Esophagus muscularis mucosa (tissue), 4 donors: Measurements from ENCODE around the gene SCGB3A1. TPM values are rescaled to one million over a fixed set of nuclear protein-coding genes. Genes with fewer than 3 reads are reported as not detected.

ENCODE experiments used
- DNase-seq: peaks from one replicate; pipeline ENCODE4 v3.0.0-alpha.2; 2017; ENCODE audit errors: extremely low spot score
- H3K27ac ChIP-seq, 4 donors: fragments of 200-600 bp; sonication (generic); replicated peaks in 1 of 4; 1 replicate in 3 of 4; 2 replicates in 1 of 4; pipeline ENCODE4 v1.5.1; 2016 to 2019; ENCODE audit warnings: mild to moderate bottlenecking in 1 of 4
- H3K27me3 ChIP-seq, 4 donors: fragments of 200-600 bp; sonication (generic); one replicate each; pipeline versions ENCODE4 v1.5.1 to v1.6.0; 2016 to 2019
- H3K36me3 ChIP-seq, 4 donors: fragments of 200-600 bp; sonication (generic); one replicate each; pipeline ENCODE4 v1.5.1; 2016 to 2019
- H3K4me1 ChIP-seq, 4 donors: fragments of 200-600 bp; sonication (generic); one replicate each; pipeline ENCODE4 v1.5.1; 2016 to 2019
- H3K4me3 ChIP-seq, 4 donors: fragments of 200-600 bp; sonication (generic); 1 replicate in 2 of 4; 2 replicates in 2 of 4; pipeline ENCODE4 v1.5.1; 2016 to 2019; ENCODE audit warnings: mild to moderate bottlenecking in 4 of 4, moderate library complexity in 1 of 4
- H3K9me3 ChIP-seq, 4 donors: fragments of 200-600 bp; sonication (generic); 1 replicate in 3 of 4; 2 replicates in 1 of 4; pipeline ENCODE4 v1.5.1; 2016 to 2019
- CTCF ChIP-seq, 3 experiments: fragments of 200-600 bp in 2 of 3; fragments of 450-650 bp in 1 of 3; sonication (generic) in 2 of 3; IDR thresholded peaks; one replicate each; pipeline ENCODE4 v1.5.1; 2017 to 2019; ENCODE audit warnings: antibody characterized with exemption in 3 of 3, mild to moderate bottlenecking in 2 of 3, moderate library complexity in 1 of 3
- EP300 ChIP-seq: sonication (generic); formaldehyde crosslinking; IDR thresholded peaks from one replicate; pipeline ENCODE4 v1.6.1; 2017; ENCODE audit warnings: antibody characterized with exemption
- POLR2A ChIP-seq: fragments of 450-650 bp; IDR thresholded peaks from one replicate; pipeline ENCODE4 v1.6.1; 2017; ENCODE audit warnings: antibody characterized with exemption, moderate library complexity, mild to moderate bottlenecking, low read depth
- POLR2AphosphoS5 ChIP-seq, 2 donors: sonication (generic); formaldehyde crosslinking; IDR thresholded peaks; one replicate each; pipeline ENCODE4 v1.6.1; 2017; ENCODE audit warnings: antibody characterized with exemption in 2 of 2
- WGBS: methylation state at CpG from one replicate; pipeline ENCODE4 v1.1.5; 2018; 5-methylcytosine and 5-hydroxymethylcytosine counted together
- intact Hi-C: fragments of 100-400 bp; cut with DNase I; formaldehyde crosslinking; loops from one replicate; pipeline ENCODE4 v1.15.1; 2023
- total RNA-seq, 4 donors: library from RNA; depleted of rRNA; stranded (reverse); fragments of >200 nt; gene quantifications; one replicate each; pipeline versions ENCODE4 v1.1.0 to v1.2.1, GENCODE V29; 2016

Gene SCGB3A1
- total RNA-seq, 4 donors from 2014 or later: 1.9 to 2.4 TPM; not detected in 2

- DNase-seq: no peak
- TF ChIP-seq POLR2AphosphoS5 (IDR thresholded peaks at IDR 0.05): no peak
- TF ChIP-seq EP300: no peak
These were observed 11.8 kb upstream of the SCGB3A1 start for GRCh38 chr5:180603076-180603594.

GRCh38 chr5:180602481-180603075 is 11.3 kb upstream of the SCGB3A1 start:
- intact Hi-C loops: no loop called here
- 65% methylated on average over 9 of the region's 15 CpGs for WGBS
- no peak overlapping the region for H3K4me3 ChIP-seq
- H3K27me3 ChIP-seq: peaks cover 0 to 17% (median 0%) of the 10 kb centered on the region in 4 donors
- no peaks in the 10 kb centered on the region for H3K36me3 ChIP-seq
- no peaks in the 10 kb centered on the region for H3K4me1 ChIP-seq
- TF ChIP-seq POLR2AphosphoS5 (IDR thresholded peaks at IDR 0.05) (no peak), CTCF (IDR thresholded peaks at IDR 0.05) (no peak), POLR2A (no peak), EP300 (no peak)
- H3K9me3 ChIP-seq: no peaks in the 10 kb centered on the region
- DNase-seq: no peak
- H3K27ac ChIP-seq: no peak overlapping the region

More at GRCh38 chr5:180603076-180603594, 11.8 kb upstream of the SCGB3A1 start:
- WGBS: 91% methylated on average over 12 of the region's 19 CpGs
- H3K27me3 ChIP-seq: peaks cover 0 to 12% (median 0%) of the 10 kb centered on the region in 4 donors
- no peak overlapping the region for H3K4me3 ChIP-seq
- H3K4me1 ChIP-seq: no peaks in the 10 kb centered on the region
- intact Hi-C loops: no loop called here
- H3K9me3 ChIP-seq: no peaks in the 10 kb centered on the region
- H3K36me3 ChIP-seq: no peaks in the 10 kb centered on the region
- H3K27ac ChIP-seq: no peak overlapping the region

- TF ChIP-seq CTCF (IDR thresholded peaks at IDR 0.05) (no peak), EP300 (no peak), POLR2AphosphoS5 (IDR thresholded peaks at IDR 0.05) (no peak), POLR2A (no peak)
- WGBS: 81% methylated on average over 34 of the region's 36 CpGs
- H3K27ac ChIP-seq: no peak overlapping the region
- H3K9me3 ChIP-seq: no peaks in the 10 kb centered on the region
- H3K4me1 ChIP-seq: no peaks in the 10 kb centered on the region
- H3K4me3 ChIP-seq: no peak overlapping the region
- no peak for DNase-seq
- intact Hi-C loops: no loop called here
- H3K27me3 ChIP-seq: peaks cover 0 to 17% (median 0%) of the 10 kb centered on the region in 4 donors
- no peaks in the 10 kb centered on the region for H3K36me3 ChIP-seq
These were observed 10.5 kb upstream of the SCGB3A1 start for GRCh38 chr5:180601591-180602480.

GRCh38 chr5:180600554-180601041 is 9.3 kb upstream of the SCGB3A1 start:
- Histone ChIP-seq H3K4me3 (no peak overlapping the region), H3K4me1 (no peaks in the 10 kb centered on the region), H3K27me3 (peaks cover 0 to 9% (median 0%) of the 10 kb centered on the region in 4 donors), H3K27ac (no peak overlapping the region), H3K36me3 (no peaks in the 10 kb centered on the region), H3K9me3 (no peaks in the 10 kb centered on the region)
- intact Hi-C loops: no loop called here
- 83% methylated on average over 12 of the region's 12 CpGs for WGBS
- TF ChIP-seq CTCF (IDR thresholded peaks at IDR 0.05): no peak
- TF ChIP-seq POLR2AphosphoS5 (IDR thresholded peaks at IDR 0.05): no peak
- TF ChIP-seq EP300: no peak
- TF ChIP-seq POLR2A: no peak
- DNase-seq: no peak

- no peak overlapping the region for H3K4me3 ChIP-seq
- no peak overlapping the region for H3K27ac ChIP-seq
- WGBS: 77% methylated on average over 16 of the region's 16 CpGs
- H3K9me3 ChIP-seq: no peaks in the 10 kb centered on the region
- DNase-seq: no peak
- H3K36me3 ChIP-seq: no peaks in the 10 kb centered on the region
- TF ChIP-seq EP300 (no peak), POLR2AphosphoS5 (IDR thresholded peaks at IDR 0.05) (no peak), CTCF (IDR thresholded peaks at IDR 0.05) (no peak), POLR2A (no peak)
- H3K27me3 ChIP-seq: peaks cover 0 to 9% (median 0%) of the 10 kb centered on the region in 4 donors
- intact Hi-C loops: no loop called here
- H3K4me1 ChIP-seq: no peaks in the 10 kb centered on the region
These were observed 8.8 kb upstream of the SCGB3A1 start for GRCh38 chr5:180599981-180600553.
